HK-2 (cell line): ENCODE results near the gene TLX3.
"Not testable (repeated sequence)": the region's sequence is repeated elsewhere in the genome, so short reads cannot be mapped to it uniquely, and the experiment has no call there.

Experiments
- DNase-seq: peaks from one replicate; pipeline ENCODE4 v3.0.0-alpha.2; 2018; ENCODE audit not compliant: unreplicated experiment

The TLX3 gene

GRCh38 chr5:171323806-171324632 is 15.0 kb downstream of the TLX3 start:
- no peak for DNase-seq

DNA sequence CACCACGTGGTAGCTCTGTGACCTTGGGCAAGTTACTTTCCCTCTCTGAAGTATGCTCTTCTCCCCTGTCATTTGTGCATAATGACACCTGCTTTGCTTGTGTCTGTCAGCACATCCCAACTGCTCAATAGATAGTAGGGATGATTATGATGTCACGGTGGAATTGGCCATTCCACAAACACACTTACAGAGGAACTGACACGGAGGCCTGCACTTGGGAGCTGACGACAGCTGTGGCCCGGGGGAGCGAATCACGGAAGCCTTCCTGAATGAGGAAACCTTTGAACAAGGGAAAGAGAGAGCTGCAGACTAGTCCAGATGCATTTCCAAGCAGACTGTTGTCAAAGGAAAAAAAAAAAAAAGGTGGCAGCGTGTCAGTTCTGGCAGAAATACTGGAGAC is 21.0 kb downstream of the TLX3 start:
- DNase-seq, result no peak

DNA sequence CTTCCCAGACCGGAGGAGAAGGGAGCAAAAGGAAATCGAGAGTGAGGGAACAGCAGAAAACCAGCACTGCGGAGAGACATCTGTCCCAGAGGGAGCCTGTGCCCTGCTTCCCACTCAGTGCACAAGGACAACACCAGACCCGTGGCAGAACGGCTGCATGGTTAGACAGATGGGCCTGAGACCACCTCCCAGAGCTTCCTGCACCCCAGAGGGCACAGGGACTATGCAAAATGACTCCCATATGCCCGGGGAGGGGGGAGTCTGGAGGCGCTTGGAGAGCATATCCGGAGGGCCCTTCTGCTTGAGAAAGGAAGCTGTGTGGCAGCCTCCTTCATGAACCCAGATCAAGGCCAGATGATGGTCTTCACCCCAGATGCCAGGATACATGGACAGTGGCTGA is 26.6 kb downstream of the TLX3 start:
- DNase-seq, result no peak

- no peak for DNase-seq
These were observed 27.6 kb downstream of the TLX3 start for GRCh38 chr5:171336521-171337209.

- no peak for DNase-seq
These were observed 28.1 kb downstream of the TLX3 start for GRCh38 chr5:171337210-171337569.

DNA sequence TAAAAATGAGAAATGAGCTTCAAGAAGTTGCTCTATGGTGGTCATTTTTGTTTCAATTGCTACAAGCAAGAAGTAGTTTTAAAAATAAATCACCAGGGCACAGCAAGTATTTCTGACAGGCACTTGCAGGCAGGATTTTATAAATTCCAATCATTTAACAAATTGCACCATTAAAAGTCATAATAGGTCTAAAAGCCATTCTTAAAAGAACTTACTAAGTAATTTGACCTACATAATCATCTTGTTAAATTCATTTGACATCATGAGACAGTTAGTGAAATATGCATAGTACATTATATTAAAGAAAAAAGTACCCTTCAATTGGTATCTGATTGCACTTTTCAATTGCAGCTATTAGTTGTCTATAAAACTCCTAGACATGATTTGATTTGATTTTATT is 31.0 kb downstream of the TLX3 start:
- no peak for DNase-seq

GRCh38 chr5:171340491-171340890 is 31.4 kb downstream of the TLX3 start:
- no peak for DNase-seq

- DNase-seq, result peak; percentile 28
These were observed 33.5 kb downstream of the TLX3 start for GRCh38 chr5:171342362-171343111.

DNA sequence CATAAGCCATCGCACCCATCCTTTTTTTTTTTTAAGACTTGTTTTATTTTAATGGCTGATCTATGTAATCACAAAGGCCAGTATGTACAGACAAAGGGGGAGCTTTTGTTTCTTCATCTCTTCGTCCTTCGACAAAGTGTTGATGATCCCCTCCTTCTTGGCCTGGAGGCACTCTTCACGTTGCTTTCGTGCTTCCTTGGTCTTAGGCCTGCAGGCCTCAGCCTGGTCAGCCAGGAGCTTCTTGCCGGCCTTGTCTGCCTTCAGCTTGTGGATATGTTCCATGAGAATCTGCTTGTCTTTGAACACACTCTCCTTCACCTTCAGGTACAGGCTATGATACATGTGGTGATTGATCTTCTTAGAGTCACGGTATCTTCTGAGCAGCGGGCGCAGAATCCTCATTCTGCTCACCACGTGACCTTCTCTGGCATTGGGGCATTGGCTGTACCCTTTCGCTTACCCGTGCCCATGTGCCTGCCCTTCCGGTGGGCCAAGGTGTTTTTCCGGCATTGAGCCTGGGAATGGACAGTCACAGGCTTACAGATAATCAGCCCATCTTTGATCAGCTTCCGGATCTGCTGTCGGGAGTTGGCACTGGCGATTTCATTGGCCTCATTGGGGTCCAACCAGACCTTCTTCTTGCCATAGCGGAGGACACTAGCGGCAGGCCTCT is 36.0 kb downstream of the TLX3 start:
- no peak for DNase-seq

GRCh38 chr5:171351536-171352073 is 42.6 kb downstream of the TLX3 start:
- no peak for DNase-seq

GRCh38 chr5:171355302-171355724 is 46.3 kb downstream of the TLX3 start:
- no peak for DNase-seq

GRCh38 chr5:171357843-171358242 is 48.8 kb downstream of the TLX3 start:
- DNase-seq, result no peak

GRCh38 chr5:171361151-171361550 is 52.1 kb downstream of the TLX3 start:
- DNase-seq, result not testable (repeated sequence)
